ENCODE measurements around the gene NLRP4.

Gene NLRP4, protein sequence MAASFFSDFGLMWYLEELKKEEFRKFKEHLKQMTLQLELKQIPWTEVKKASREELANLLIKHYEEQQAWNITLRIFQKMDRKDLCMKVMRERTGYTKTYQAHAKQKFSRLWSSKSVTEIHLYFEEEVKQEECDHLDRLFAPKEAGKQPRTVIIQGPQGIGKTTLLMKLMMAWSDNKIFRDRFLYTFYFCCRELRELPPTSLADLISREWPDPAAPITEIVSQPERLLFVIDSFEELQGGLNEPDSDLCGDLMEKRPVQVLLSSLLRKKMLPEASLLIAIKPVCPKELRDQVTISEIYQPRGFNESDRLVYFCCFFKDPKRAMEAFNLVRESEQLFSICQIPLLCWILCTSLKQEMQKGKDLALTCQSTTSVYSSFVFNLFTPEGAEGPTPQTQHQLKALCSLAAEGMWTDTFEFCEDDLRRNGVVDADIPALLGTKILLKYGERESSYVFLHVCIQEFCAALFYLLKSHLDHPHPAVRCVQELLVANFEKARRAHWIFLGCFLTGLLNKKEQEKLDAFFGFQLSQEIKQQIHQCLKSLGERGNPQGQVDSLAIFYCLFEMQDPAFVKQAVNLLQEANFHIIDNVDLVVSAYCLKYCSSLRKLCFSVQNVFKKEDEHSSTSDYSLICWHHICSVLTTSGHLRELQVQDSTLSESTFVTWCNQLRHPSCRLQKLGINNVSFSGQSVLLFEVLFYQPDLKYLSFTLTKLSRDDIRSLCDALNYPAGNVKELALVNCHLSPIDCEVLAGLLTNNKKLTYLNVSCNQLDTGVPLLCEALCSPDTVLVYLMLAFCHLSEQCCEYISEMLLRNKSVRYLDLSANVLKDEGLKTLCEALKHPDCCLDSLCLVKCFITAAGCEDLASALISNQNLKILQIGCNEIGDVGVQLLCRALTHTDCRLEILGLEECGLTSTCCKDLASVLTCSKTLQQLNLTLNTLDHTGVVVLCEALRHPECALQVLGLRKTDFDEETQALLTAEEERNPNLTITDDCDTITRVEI

DNA sequence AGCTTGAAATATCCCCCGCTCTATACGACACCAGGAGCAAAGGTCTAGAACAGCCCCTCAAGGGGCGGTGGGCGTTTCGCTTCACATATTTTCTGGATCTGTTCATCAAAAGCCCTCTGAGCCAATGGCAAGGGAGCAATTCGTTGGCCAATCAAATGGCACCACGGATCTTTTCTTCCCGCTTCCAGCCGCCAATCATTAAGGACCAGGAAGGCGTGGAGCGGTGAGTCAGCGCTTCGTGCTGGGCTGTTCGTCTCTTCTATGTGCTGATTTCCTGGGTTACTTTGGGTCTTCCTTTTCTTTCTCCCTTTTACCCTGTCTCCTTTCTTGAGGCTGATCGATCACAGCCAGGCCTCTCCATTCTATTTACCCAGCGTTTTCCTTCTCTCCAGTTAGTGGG is at the start of gene NLRP4:
Gene NLRP4 (plus strand): TSS at position 201 of the 400 bp plus-strand sequence. CDS start 15,541 bp downstream, outside the sequence.
- no peak for DNase-seq

DNA sequence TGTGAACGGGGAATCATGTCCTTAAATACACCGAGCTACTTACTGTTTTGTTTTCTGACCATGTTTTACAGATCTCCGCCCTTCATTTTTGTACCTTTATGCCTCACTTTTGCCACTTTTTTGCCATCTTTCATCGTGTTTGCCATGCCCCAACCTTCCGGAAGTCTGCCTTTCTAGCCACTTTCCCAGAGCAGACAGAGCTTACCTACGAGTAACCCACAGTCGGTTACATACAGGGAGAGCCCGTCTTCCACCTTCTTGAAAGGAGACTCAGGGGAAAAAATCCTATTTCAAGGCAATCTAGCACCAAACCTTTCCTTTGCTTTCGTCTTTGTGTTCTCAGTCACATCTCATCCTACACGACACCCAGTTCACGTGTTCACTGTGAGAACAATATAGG is 41.3 kb upstream of the NLRP4 start:
- no peak for DNase-seq

DNA sequence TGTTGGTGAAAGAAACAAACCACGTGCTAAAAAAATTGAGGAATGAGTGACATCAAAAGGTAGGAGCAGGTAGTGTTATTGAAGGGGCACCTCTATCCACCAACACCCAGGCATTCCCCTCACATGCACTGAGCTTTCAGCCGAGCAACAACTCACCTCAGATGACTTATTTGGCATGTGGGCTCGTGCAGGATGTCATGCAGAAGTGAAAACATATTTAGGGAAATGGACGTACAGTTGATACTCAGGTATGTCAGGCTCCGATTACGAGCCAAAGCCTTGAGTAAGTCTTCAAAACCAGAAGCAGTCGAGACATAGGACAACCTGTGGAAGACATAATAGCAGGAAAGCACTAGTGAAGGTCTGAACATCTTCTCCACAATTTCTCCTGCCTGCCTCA is 34.9 kb upstream of the NLRP4 start:
- DNase-seq: no peak

DNA sequence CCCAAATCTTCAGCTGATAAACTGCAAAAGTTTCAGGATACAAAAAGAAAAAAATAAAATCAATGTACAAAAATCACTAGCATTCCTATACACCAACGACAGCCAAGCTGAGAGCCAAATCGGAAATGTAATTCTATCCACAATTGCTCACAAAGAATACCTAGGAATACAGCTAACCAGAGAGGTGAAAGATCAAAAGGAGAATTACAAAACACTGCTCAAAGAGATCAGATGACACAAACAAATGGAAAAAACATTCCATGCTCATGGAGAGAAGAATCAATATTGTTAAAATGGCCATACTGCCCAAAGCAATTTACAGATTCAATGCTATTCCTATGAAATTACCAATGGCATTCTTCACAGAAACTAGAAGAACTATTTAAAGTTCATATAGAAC is 34.1 kb upstream of the NLRP4 start:
- no peak for DNase-seq

DNA sequence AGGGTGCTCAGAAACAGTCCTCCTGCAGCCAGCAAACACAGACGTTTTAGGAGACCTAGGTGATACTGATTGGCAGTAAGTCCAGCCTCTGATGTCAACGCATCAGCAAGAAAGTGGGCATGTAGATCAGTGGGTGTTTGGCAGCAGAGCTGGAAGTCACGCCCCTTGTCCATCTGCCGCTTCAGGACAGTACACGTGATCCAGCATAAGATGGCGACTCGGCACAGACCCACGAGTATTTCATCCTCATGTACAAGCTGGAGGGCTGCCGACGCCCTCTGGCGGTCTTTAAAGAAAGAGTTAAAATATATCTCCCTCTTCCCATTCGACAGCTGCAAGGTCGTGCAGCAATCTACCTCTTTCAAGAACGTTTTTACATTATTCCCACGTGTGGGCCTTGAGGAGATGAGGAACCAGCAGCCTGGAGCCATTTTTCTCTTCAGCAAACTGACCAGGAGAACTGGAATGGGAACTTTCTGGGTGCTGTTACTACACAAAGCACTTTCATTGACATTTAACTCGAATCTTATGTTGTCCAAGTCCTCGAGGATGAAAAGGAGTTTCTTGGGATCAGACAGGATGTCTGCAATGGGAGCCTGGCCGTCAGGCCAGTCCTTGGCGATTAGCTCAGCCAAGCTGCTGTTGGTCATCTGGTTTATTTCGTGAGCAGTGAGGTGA is 26.8 kb upstream of the NLRP4 start:
- DNase-seq: no peak

DNA sequence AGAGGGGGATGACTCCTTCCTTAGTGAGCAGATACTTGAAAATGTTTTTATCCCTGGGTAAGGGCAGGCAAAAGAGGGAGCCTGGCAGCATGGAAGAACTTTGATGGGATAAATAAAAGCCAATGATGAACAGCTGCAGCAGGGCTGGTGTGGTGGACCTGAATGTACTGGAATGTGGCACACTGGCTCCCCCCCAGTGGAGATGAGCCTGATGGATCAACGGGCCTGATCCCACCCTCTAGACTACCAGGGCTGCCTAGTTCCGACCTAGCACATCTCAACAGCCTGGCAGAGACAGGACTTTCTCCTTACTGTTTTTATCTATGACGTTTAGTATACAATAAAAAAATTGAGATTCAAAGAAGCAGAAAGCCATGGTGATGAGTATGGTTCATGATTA is 25.0 kb upstream of the NLRP4 start:
- DNase-seq: no peak

- no peak for DNase-seq
These were observed 23.9 kb upstream of the NLRP4 start for GRCh38 chr19:55812449-55812848.

- no peak for DNase-seq
These were observed 22.4 kb upstream of the NLRP4 start for GRCh38 chr19:55813906-55814305.

DNA sequence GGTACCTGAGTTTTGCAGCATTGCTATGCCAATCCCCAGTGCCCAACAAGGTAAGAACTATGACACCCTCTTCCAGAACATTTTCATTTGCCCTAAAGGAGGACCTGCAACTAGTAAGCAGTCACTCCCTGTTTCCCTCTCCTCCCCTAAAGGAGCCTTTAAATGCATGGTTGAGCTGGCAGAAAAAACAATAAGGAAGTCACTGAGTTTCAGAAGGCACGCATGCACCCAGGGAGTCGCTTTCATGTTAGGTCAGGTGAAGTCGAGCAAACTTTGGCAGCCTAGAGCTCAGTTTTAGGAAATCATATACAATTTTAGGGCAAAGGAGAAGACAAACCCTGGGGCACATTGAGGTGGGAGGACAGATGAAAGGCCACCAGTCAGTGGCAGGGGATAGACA is 16.3 kb upstream of the NLRP4 start:
- no peak for DNase-seq

- no peak for DNase-seq
These were observed 5.7 kb upstream of the NLRP4 start for GRCh38 chr19:55830656-55831055.

DNA sequence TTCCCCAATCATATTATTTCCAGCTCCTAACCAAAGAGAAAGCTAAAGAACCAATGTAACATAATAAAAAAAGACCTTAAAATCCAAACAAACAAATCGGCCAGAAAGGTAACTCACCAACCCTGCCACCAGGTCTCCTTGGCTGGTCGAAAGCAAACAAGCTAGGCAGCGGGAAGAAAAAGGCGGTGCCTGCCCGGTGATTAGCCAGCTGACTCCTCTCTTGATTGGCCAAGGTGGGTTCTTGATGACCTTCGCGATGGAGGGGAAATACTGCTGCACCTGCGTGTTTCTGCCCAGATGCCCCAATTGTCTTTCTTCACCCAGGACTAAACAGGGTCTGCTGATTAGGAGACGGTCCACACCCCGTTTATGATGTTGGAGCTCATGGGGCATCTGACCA is 4.5 kb upstream of the NLRP4 start, which contains the start of gene NLRP11:
Gene NLRP11 (minus strand): TSS at position 154 of the 400 bp plus-strand sequence. CDS start 13,825 bp downstream, outside the sequence.
- no peak for DNase-seq

- no peak for DNase-seq
These were observed 3.7 kb upstream of the NLRP4 start for GRCh38 chr19:55832676-55833075.

GRCh38 chr19:55838251-55838650 is 1.9 kb downstream of the NLRP4 start:
- DNase-seq: no peak

DNA sequence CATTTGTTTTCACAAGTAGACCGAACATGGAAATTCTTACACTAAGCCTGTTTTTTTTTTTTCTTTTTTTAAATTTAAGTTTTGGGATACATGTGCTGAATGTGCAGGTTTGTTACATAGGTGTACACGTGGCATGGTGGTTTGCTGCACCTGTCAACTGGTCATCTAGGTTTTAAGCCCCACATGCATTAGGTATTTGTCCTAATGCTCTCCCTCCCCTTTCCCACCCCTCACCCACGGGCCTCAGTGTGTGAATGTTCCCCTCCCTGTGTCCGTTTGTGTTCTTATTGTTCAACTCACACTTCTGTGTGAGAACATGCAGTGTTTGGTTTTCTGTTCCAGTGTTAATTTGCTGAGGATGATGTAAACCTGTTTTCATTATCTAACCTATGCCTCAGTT is 2.6 kb downstream of the NLRP4 start:
- no peak for DNase-seq

- DNase-seq: no peak
These were observed 18.8 kb downstream of the NLRP4 start for GRCh38 chr19:55855160-55855559.

DNA sequence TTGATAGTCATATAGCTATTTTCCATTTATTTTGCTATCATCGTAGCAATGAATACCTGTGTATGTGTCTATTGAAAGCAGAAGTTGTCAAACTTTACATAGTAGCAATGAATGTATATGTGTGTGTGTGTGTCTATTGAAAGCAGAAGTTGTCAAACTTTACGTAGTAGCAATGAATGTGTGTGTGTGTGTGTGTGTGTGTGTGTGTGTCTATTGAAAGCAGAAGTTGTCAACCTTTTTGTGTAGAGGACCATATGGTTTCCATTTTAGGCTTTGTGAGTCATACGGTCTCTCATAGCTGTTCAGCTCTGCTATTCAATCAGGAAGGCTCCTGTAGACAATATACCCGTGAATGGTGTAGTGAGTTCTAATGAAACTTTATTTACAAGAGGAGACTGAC is 20.8 kb downstream of the NLRP4 start:
- no peak for DNase-seq

DNA sequence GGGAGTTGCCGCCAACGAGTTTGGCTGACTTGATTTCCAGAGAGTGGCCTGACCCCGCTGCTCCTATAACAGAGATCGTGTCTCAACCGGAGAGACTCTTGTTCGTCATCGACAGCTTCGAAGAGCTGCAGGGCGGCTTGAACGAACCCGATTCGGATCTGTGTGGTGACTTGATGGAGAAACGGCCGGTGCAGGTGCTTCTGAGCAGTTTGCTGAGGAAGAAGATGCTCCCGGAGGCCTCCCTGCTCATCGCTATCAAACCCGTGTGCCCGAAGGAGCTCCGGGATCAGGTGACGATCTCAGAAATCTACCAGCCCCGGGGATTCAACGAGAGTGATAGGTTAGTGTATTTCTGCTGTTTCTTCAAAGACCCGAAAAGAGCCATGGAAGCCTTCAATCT is 21.6 kb downstream of the NLRP4 start:
- DNase-seq: no peak

- no peak for DNase-seq
These were observed 22.1 kb downstream of the NLRP4 start for GRCh38 chr19:55858401-55858800.

DNA sequence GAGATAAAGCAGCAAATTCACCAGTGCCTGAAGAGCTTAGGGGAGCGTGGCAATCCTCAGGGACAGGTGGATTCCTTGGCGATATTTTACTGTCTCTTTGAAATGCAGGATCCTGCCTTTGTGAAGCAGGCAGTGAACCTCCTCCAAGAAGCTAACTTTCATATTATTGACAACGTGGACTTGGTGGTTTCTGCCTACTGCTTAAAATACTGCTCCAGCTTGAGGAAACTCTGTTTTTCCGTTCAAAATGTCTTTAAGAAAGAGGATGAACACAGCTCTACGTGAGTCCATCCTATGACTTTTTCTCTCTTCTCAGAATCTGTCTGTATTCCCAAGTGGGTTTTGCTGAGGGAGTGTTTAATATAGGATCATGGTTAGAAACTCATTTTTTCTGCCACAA is 22.6 kb downstream of the NLRP4 start:
- no peak for DNase-seq

DNA sequence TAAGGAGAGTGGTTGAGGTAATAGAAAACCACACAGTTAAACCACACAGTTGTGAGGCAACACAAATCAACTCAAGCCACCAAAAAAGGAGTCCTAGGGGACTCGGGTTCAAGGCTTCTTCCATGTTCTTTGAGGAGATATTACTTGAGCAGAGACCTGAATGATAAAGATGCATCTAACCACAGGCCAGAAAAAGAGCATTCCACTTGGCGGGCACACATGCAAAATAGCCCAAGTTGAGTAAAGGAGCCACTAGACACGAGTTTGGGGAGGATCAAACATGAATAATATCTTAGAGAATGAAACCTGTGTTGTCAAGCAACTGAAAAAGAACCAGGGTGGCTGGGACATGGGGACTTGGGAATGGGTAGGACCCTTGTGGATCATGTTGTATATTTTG is 30.2 kb downstream of the NLRP4 start:
- no peak for DNase-seq

DNA sequence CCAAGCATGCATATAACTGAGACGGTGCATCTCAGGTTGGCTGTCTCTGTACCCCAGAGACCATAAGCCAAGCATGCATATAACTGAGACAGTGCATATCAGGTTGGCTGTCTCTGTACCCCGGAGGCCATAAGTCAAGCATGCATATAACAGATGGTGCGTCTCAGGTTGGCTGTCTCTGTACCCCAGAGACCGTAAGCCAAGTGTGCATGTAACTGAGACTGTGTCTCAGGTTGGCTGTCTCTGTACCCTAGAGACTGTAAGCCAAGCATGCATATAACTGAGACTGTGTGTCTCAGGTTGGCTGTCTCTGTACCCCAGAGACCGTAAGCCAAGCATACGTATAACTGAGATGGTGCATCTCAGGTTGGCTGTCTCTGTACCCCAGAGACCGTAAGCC is 30.8 kb downstream of the NLRP4 start:
- DNase-seq: no peak

DNA sequence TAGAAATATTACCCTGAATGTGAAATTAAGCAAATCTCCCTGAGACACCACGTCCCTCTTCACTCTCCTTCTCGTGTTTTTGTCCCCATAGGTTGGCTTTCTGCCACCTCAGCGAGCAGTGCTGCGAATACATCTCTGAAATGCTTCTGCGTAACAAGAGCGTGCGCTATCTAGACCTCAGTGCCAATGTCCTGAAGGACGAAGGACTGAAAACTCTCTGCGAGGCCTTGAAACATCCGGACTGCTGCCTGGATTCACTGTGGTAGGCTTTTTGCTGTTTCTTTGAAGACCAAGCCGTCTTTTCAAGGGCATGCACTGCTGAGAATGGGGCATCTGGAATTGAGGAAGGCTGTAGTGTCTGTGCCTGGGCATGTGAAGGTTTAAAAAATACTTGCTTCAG is 34.4 kb downstream of the NLRP4 start:
- no peak for DNase-seq

- no peak for DNase-seq
These were observed 40.9 kb downstream of the NLRP4 start for GRCh38 chr19:55877211-55877610.
